Activated CD4-positive, alpha-beta T cell treated with anti-CD3 and anti-CD28 coated beads, Interleukin-2, amount 50 U/mL, for 16 hours (primary cell): ENCODE data around the gene TTC12.

Experiments used
- DNase-seq: peaks from one replicate; pipeline ENCODE4 v3.0.0-alpha.2; 2020

TTC12 gene

GRCh38 chr11:113331441-113331840 is 17.1 kb downstream of the TTC12 start:
- no peak for DNase-seq

- no peak for DNase-seq
Observed at GRCh38 chr11:113332023-113332422, 17.6 kb downstream of the TTC12 start.

- no peak for DNase-seq
Observed at GRCh38 chr11:113332638-113333329, 18.4 kb downstream of the TTC12 start.

GRCh38 chr11:113334183-113334582 is 19.8 kb downstream of the TTC12 start:
- no peak for DNase-seq

GRCh38 chr11:113338730-113339129 is 24.3 kb downstream of the TTC12 start:
- DNase-seq: no peak

- no peak for DNase-seq
Observed at GRCh38 chr11:113339929-113340589, 25.7 kb downstream of the TTC12 start.

GRCh38 chr11:113341388-113342165 is 27.2 kb downstream of the TTC12 start:
- no peak for DNase-seq

- no peak for DNase-seq
Observed at GRCh38 chr11:113345978-113346377, 31.6 kb downstream of the TTC12 start.

- DNase-seq: no peak
Observed at GRCh38 chr11:113349528-113349927, 35.1 kb downstream of the TTC12 start.

GRCh38 chr11:113350336-113351067 is 36.1 kb downstream of the TTC12 start:
- no peak for DNase-seq

- DNase-seq: no peak
Observed at GRCh38 chr11:113351068-113351450, 36.7 kb downstream of the TTC12 start.

GRCh38 chr11:113351480-113351879 is 37.1 kb downstream of the TTC12 start:
- DNase-seq: no peak

GRCh38 chr11:113356203-113356602 is 41.8 kb downstream of the TTC12 start:
- no peak for DNase-seq

- DNase-seq: no peak
Observed at GRCh38 chr11:113363406-113363805, 49.0 kb downstream of the TTC12 start.

- DNase-seq: no peak
Observed at GRCh38 chr11:113363996-113364641, 49.7 kb downstream of the TTC12 start.

- no peak for DNase-seq
Observed at GRCh38 chr11:113365895-113366294, 51.5 kb downstream of the TTC12 start.

GRCh38 chr11:113369411-113369810 is 55.0 kb downstream of the TTC12 start:
- no peak for DNase-seq

GRCh38 chr11:113370634-113371033 is 56.3 kb downstream of the TTC12 start:
- no peak for DNase-seq

- DNase-seq: no peak
Observed at GRCh38 chr11:113372309-113372708, 57.9 kb downstream of the TTC12 start.

GRCh38 chr11:113373306-113373705 is 58.9 kb downstream of the TTC12 start:
- no peak for DNase-seq

- no peak for DNase-seq
Observed at GRCh38 chr11:113373981-113374560, 59.7 kb downstream of the TTC12 start.

GRCh38 chr11:113375402-113375801 is 61.0 kb downstream of the TTC12 start:
- no peak for DNase-seq
